Calu3 (cell line): ENCODE measurements around the gene ACAD10. TPM values are rescaled to one million over a fixed set of nuclear protein-coding genes. Genes with fewer than 3 reads are reported as not detected.
"Not testable (repeated sequence)": the region's sequence is repeated elsewhere in the genome, so short reads cannot be mapped to it uniquely, and the experiment has no call there.

Source experiments
- BruUV-seq: library from RNA; stranded (reverse); fragments of 400-500 nt; replicated peaks from 2 replicates; lab custom pipeline; 2021; lab: Mats Ljungman, UMichigan
- CTCF ChIA-PET: fragments of 300-600 bp; sonication (Branson Sonifier 250); formaldehyde crosslinking; loops from one replicate; lab custom pipeline; 2022; ENCODE audit warnings: antibody characterized with exemption; lab: Charles Lee
- DNase-seq: peaks from one replicate; pipeline ENCODE4 v3.0.0; 2022
- H3K27ac Mint-ChIP-seq: one replicate; pipeline ENCODE4 v1.8.0; 2022; ENCODE audit warnings: mixed read lengths; ENCODE audit not compliant: unreplicated experiment
- H3K27me3 Mint-ChIP-seq: one replicate; pipeline ENCODE4 v1.8.0; 2022; ENCODE audit warnings: mixed read lengths; ENCODE audit not compliant: unreplicated experiment
- H3K36me3 Mint-ChIP-seq: one replicate; pipeline ENCODE4 v1.8.0; 2022; ENCODE audit warnings: mild to moderate bottlenecking, moderate library complexity, mixed read lengths; ENCODE audit not compliant: insufficient read depth, unreplicated experiment
- H3K4me1 Mint-ChIP-seq: one replicate; pipeline ENCODE4 v1.8.0; 2022; ENCODE audit warnings: mild to moderate bottlenecking, low read depth, mixed read lengths; ENCODE audit not compliant: unreplicated experiment
- H3K4me3 Mint-ChIP-seq: one replicate; pipeline ENCODE4 v1.8.0; 2022; ENCODE audit warnings: mild to moderate bottlenecking, low read depth, moderate library complexity, mixed read lengths; ENCODE audit not compliant: unreplicated experiment
- H3K9me3 Mint-ChIP-seq: one replicate; pipeline ENCODE4 v1.8.0; 2022; ENCODE audit warnings: low read depth, mixed read lengths; ENCODE audit not compliant: unreplicated experiment
- CTCF ChIP-seq: fragments of 200-600 bp; IDR thresholded peaks from one replicate; pipeline ENCODE4 v1.8.0; 2022; ENCODE audit warnings: antibody characterized with exemption; ENCODE audit not compliant: unreplicated experiment
- intact Hi-C: fragments of 100-400 bp; cut with micrococcal nuclease; formaldehyde crosslinking; loops from one replicate; pipeline ENCODE4 v1.10.0; 2022; ENCODE audit not compliant: unreplicated experiment
- total RNA-seq: library from RNA; stranded (reverse); gene quantifications from 2 replicates; pipeline ENCODE4 v1.2.3, GENCODE V29; 2022

The ACAD10 gene
- total RNA-seq, 1 experiment from 2014 or later: 50.8 TPM

- H3K27ac Mint-ChIP-seq: no peak overlapping the region
- no peak for TF ChIP-seq CTCF
- intact Hi-C loops: no loop called here
These were observed 43.0 kb upstream of the ACAD10 start for GRCh38 chr12:111642681-111643426.

GRCh38 chr12:111643427-111643826 lies 42.4 kb upstream of the ACAD10 start:
- H3K9me3 Mint-ChIP-seq: no peaks in the 10 kb centered on the region
- no peak overlapping the region for H3K4me3 Mint-ChIP-seq
- peaks cover 37% of the 10 kb centered on the region for H3K36me3 Mint-ChIP-seq
- TF ChIP-seq CTCF: no peak
- peaks cover 11% of the 10 kb centered on the region for H3K4me1 Mint-ChIP-seq
- no peak for DNase-seq
- intact Hi-C loops: no loop called here
- no peaks in the 10 kb centered on the region for H3K27me3 Mint-ChIP-seq
- CTCF ChIA-PET: interaction anchor here (0.6 kb wide), 1 partner anchor 55 kb away, joined by 7 read pairs; no protein-coding TSS in a partner anchor
- H3K27ac Mint-ChIP-seq: no peak overlapping the region
- no TSS peak for BruUV-seq

More at GRCh38 chr12:111642681-111643426, 43.0 kb upstream of the ACAD10 start:
- Mint-ChIP-seq H3K4me3 (no peak overlapping the region), H3K9me3 (no peaks in the 10 kb centered on the region), H3K4me1 (peaks cover 11% of the 10 kb centered on the region), H3K36me3 (peaks cover 37% of the 10 kb centered on the region), H3K27me3 (no peaks in the 10 kb centered on the region)
- BruUV-seq: no TSS peak
- DNase-seq: no peak
- CTCF ChIA-PET: no interaction called here

GRCh38 chr12:111645433-111645832 lies 40.4 kb upstream of the ACAD10 start:
- DNase-seq: peak; percentile 49
- Mint-ChIP-seq H3K27me3 (no peaks in the 10 kb centered on the region), H3K27ac (peak overlapping the region; percentile 60), H3K4me3 (no peak overlapping the region), H3K4me1 (peaks cover 11% of the 10 kb centered on the region), H3K36me3 (peaks cover 37% of the 10 kb centered on the region), H3K9me3 (no peaks in the 10 kb centered on the region)
- CTCF ChIA-PET: no interaction called here
- intact Hi-C loops: no loop called here
- BruUV-seq: no TSS peak
- no peak for TF ChIP-seq CTCF

DNA sequence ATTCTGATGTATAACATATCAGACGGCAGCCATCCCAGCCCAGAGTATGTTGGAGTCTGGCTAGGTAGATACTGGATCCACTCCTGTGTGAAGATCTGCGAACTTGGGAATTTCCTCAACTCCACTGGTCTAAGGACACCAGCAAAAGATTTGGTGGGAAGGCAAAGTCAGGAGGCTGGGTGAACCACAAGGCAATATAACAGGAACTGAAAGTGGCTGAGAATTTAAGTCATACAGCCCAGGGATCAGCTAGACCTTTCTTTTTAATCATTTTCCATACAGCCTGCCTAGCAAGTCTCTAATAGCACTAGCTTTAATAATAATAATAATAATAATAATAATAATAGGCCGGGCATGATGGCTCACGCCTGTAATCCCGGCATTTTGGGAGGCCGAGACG lies 34.9 kb upstream of the ACAD10 start:
- H3K9me3 Mint-ChIP-seq: no peaks in the 10 kb centered on the region
- BruUV-seq: no TSS peak
- CTCF ChIA-PET: interaction anchor here (0.7 kb wide), 2 partner anchors 473 to 1184 kb away, joined by 3 to 5 read pairs; no protein-coding TSS in a partner anchor
- intact Hi-C loops: no loop called here
- H3K27ac Mint-ChIP-seq: no peak overlapping the region
- no peak overlapping the region for H3K4me3 Mint-ChIP-seq
- peaks cover 37% of the 10 kb centered on the region for H3K36me3 Mint-ChIP-seq
- no peak for DNase-seq
- H3K27me3 Mint-ChIP-seq: no peaks in the 10 kb centered on the region
- no peak for TF ChIP-seq CTCF
- peaks cover 4% of the 10 kb centered on the region for H3K4me1 Mint-ChIP-seq

- CTCF ChIA-PET, H3K27ac Mint-ChIP-seq, H3K4me1 Mint-ChIP-seq, H3K9me3 Mint-ChIP-seq, intact Hi-C loops, H3K27me3 Mint-ChIP-seq, H3K4me3 Mint-ChIP-seq, DNase-seq, BruUV-seq: not testable (repeated sequence)
- peaks cover 24% of the 10 kb centered on the region for H3K36me3 Mint-ChIP-seq
These were observed 33.3 kb upstream of the ACAD10 start for GRCh38 chr12:111652530-111652929.
